ENCODE results near the gene SORBS1.

SORBS1 gene

DNA sequence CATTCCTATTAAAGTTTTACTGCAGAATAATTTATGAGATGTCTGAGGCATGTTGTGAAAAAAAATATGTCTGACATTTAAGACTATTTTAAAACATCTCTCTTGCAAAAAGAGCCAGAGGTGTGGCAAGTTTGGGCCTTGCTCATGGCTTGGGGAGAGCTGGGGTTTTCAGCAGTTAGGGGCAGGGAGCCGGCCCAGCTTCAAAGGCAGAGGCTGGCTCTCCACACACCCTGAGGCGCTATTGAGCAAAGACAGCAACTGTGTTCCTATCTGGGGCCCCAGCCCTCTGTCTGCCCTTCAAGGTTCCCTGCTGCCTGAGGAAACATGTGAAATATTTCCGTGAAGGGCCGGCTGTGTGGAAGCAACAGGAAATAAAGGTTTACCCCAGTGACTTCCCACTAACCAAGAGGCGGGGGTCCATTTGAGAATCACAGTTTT, 94.0 kb downstream of the SORBS1 start (continued):
- peak; percentile 66; the same call in 1 of the 2 replicates for TF ChIP-seq ZSCAN30 (tag by site-specific recombination; IDR thresholded peaks at IDR 0.05)
- no peak for TF ChIP-seq RBAK (tag by site-specific recombination; IDR thresholded peaks at IDR 0.05)
- TF ChIP-seq ZNF341 (tag by site-specific recombination; IDR thresholded peaks at IDR 0.05; ENCODE audit: low read depth) = no peak
- TF ChIP-seq, protein P1, sequence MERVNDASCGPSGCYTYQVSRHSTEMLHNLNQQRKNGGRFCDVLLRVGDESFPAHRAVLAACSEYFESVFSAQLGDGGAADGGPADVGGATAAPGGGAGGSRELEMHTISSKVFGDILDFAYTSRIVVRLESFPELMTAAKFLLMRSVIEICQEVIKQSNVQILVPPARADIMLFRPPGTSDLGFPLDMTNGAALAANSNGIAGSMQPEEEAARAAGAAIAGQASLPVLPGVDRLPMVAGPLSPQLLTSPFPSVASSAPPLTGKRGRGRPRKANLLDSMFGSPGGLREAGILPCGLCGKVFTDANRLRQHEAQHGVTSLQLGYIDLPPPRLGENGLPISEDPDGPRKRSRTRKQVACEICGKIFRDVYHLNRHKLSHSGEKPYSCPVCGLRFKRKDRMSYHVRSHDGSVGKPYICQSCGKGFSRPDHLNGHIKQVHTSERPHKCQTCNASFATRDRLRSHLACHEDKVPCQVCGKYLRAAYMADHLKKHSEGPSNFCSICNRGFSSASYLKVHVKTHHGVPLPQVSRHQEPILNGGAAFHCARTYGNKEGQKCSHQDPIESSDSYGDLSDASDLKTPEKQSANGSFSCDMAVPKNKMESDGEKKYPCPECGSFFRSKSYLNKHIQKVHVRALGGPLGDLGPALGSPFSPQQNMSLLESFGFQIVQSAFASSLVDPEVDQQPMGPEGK (tag by site-specific recombination; IDR thresholded peaks at IDR 0.05) = peak; percentile 57
- TF ChIP-seq ZIC2 (tag by site-specific recombination; IDR thresholded peaks at IDR 0.05) = peak; percentile 98
- no peak for TF ChIP-seq ZSCAN16 (tag by site-specific recombination; IDR thresholded peaks at IDR 0.05)
- TF ChIP-seq, protein P2, sequence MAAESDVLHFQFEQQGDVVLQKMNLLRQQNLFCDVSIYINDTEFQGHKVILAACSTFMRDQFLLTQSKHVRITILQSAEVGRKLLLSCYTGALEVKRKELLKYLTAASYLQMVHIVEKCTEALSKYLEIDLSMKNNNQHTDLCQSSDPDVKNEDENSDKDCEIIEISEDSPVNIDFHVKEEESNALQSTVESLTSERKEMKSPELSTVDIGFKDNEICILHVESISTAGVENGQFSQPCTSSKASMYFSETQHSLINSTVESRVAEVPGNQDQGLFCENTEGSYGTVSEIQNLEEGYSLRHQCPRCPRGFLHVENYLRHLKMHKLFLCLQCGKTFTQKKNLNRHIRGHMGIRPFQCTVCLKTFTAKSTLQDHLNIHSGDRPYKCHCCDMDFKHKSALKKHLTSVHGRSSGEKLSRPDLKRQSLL (tag by site-specific recombination; IDR thresholded peaks at IDR 0.05) = no peak
- no peak for TF ChIP-seq KLF1 (tag by site-specific recombination; IDR thresholded peaks at IDR 0.05)
- TF ChIP-seq, protein P3, sequence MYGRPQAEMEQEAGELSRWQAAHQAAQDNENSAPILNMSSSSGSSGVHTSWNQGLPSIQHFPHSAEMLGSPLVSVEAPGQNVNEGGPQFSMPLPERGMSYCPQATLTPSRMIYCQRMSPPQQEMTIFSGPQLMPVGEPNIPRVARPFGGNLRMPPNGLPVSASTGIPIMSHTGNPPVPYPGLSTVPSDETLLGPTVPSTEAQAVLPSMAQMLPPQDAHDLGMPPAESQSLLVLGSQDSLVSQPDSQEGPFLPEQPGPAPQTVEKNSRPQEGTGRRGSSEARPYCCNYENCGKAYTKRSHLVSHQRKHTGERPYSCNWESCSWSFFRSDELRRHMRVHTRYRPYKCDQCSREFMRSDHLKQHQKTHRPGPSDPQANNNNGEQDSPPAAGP (tag by site-specific recombination; IDR thresholded peaks at IDR 0.05) = no peak
- TF ChIP-seq, protein P4, sequence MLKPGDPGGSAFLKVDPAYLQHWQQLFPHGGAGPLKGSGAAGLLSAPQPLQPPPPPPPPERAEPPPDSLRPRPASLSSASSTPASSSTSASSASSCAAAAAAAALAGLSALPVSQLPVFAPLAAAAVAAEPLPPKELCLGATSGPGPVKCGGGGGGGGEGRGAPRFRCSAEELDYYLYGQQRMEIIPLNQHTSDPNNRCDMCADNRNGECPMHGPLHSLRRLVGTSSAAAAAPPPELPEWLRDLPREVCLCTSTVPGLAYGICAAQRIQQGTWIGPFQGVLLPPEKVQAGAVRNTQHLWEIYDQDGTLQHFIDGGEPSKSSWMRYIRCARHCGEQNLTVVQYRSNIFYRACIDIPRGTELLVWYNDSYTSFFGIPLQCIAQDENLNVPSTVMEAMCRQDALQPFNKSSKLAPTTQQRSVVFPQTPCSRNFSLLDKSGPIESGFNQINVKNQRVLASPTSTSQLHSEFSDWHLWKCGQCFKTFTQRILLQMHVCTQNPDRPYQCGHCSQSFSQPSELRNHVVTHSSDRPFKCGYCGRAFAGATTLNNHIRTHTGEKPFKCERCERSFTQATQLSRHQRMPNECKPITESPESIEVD (tag by site-specific recombination; IDR thresholded peaks at IDR 0.05) = peak; percentile 52
- 0 out of 2 replicates have a peak, but pooled peaks have one; percentile 35 for TF ChIP-seq TRIM28 (IDR thresholded peaks at IDR 0.05; ENCODE audit: borderline replicate concordance, low read length)
- TF ChIP-seq SP7 (tag by site-specific recombination; IDR thresholded peaks at IDR 0.05) = no peak
- no peak for TF ChIP-seq ZNF560 (tag by site-specific recombination; IDR thresholded peaks at IDR 0.05; ENCODE audit: borderline replicate concordance)
- TF ChIP-seq REPIN1 (tag by site-specific recombination; IDR thresholded peaks at IDR 0.05; ENCODE audit: low read depth) = no peak
- no peak for TF ChIP-seq MZF1 (tag by site-specific recombination; IDR thresholded peaks at IDR 0.05; ENCODE audit: borderline replicate concordance)
- no peak for TF ChIP-seq ZNF23 (tag by site-specific recombination; IDR thresholded peaks at IDR 0.05; ENCODE audit: borderline replicate concordance)
- TF ChIP-seq ZNF302 (tag by site-specific recombination; IDR thresholded peaks at IDR 0.05; ENCODE audit: low read depth) = no peak
- TF ChIP-seq, protein P5, sequence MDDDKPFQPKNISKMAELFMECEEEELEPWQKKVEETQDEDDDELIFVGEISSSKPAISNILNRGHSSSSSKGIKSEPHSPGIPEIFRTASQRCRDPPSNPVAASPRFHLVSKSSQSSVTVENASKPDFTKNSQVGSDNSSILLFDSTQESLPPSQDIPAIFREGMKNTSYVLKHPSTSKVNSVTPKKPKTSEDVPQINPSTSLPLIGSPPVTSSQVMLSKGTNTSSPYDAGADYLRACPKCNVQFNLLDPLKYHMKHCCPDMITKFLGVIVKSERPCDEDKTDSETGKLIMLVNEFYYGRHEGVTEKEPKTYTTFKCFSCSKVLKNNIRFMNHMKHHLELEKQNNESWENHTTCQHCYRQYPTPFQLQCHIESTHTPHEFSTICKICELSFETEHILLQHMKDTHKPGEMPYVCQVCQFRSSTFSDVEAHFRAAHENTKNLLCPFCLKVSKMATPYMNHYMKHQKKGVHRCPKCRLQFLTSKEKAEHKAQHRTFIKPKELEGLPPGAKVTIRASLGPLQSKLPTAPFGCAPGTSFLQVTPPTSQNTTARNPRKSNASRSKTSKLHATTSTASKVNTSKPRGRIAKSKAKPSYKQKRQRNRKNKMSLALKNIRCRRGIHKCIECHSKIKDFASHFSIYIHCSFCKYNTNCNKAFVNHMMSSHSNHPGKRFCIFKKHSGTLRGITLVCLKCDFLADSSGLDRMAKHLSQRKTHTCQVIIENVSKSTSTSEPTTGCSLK (tag by site-specific recombination; IDR thresholded peaks at IDR 0.05) = no peak
- peak; percentile 70 for TF ChIP-seq ZNF335 (tag by site-specific recombination; conservative IDR thresholded peaks at IDR 0.05)
- peak; percentile 81; the same call in 1 of the 2 replicates for TF ChIP-seq ZBTB48 (tag by site-specific recombination; IDR thresholded peaks at IDR 0.05)
- TF ChIP-seq, protein P6, sequence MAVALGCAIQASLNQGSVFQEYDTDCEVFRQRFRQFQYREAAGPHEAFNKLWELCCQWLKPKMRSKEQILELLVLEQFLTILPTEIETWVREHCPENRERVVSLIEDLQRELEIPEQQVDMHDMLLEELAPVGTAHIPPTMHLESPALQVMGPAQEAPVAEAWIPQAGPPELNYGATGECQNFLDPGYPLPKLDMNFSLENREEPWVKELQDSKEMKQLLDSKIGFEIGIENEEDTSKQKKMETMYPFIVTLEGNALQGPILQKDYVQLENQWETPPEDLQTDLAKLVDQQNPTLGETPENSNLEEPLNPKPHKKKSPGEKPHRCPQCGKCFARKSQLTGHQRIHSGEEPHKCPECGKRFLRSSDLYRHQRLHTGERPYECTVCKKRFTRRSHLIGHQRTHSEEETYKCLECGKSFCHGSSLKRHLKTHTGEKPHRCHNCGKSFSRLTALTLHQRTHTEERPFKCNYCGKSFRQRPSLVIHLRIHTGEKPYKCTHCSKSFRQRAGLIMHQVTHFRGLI (tag by site-specific recombination; IDR thresholded peaks at IDR 0.05) = no peak
- no peak for TF ChIP-seq ZNF777 (tag by site-specific recombination; IDR thresholded peaks at IDR 0.05; ENCODE audit: borderline replicate concordance)
- no peak for TF ChIP-seq ZNF629 (tag by site-specific recombination; IDR thresholded peaks at IDR 0.05)
- TF ChIP-seq ZNF621 (tag by site-specific recombination; IDR thresholded peaks at IDR 0.05) = no peak

Measured in HEK293 (cell line).